Right atrium auricular region (tissue), 2 donors: ENCODE measurements around the gene JDP2. TPM values are rescaled to one million over a fixed set of nuclear protein-coding genes. Genes with fewer than 3 reads are reported as not detected.

Experiments
- DNase-seq: peaks from one replicate; pipeline ENCODE4 v3.0.0-alpha.2; 2019; ENCODE audit warnings: low spot score
- H3K27ac ChIP-seq, 2 donors: fragments of 200-600 bp; sonication (generic); 1 replicate in 1 of 2; 2 replicates in 1 of 2; pipeline ENCODE4 v1.5.1; 2016 to 2019
- H3K27me3 ChIP-seq, 2 donors: fragments of 200-600 bp; sonication (generic); one replicate each; pipeline versions ENCODE4 v1.5.1 to v1.6.0; 2017 to 2019
- H3K36me3 ChIP-seq: fragments of 200-600 bp; sonication (generic); one replicate; pipeline ENCODE4 v1.5.1; 2016
- H3K4me1 ChIP-seq, 2 donors: fragments of 200-600 bp; sonication (generic); one replicate each; pipeline versions ENCODE4 v1.5.1 to v1.6.0; 2017 to 2019
- H3K4me3 ChIP-seq, 2 donors: fragments of 200-600 bp; sonication (generic); 1 replicate in 1 of 2; 2 replicates in 1 of 2; pipeline ENCODE4 v1.5.1; 2017 to 2019; ENCODE audit warnings: mild to moderate bottlenecking in 1 of 2, moderate library complexity in 1 of 2
- H3K9me3 ChIP-seq, 2 donors: fragments of 200-600 bp; sonication (generic); one replicate each; pipeline ENCODE4 v1.5.1; 2019
- total RNA-seq, 2 donors: library from RNA; depleted of rRNA; stranded (reverse); fragments of >200 nt; gene quantifications; one replicate each; pipeline ENCODE4 v1.1.0, GENCODE V29; 2016
- TF ChIP-seq, protein P1 (sequence below), 2 donors: fragments of 200-600 bp; sonication (generic); IDR thresholded peaks; one replicate each; pipeline ENCODE4 v1.5.1; 2019; ENCODE audit warnings: antibody characterized with exemption in 2 of 2

Gene JDP2
- total RNA-seq, 2 donors from 2014 or later = 46.1 to 67.4 TPM

DNA sequence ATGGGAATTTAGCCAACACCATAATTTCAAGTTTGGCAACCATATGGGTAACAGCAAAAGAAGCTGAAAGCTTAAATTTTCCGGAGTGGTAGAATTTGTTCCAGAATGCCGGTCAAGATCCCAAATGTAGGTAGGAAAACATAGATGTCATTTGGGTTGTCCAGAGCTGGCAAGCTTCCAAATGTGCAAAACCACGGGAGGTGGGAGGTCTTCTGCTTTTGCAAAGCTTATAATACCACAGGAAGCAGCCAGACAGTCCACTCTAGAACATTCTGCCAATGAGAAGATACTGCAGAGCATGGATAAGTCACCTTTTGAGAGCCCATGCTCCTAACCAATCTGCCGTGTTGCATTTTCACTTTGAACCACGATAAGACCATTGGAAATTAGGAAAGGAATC lies 68.1 kb downstream of the JDP2 start:
- TF ChIP-seq, protein P1, sequence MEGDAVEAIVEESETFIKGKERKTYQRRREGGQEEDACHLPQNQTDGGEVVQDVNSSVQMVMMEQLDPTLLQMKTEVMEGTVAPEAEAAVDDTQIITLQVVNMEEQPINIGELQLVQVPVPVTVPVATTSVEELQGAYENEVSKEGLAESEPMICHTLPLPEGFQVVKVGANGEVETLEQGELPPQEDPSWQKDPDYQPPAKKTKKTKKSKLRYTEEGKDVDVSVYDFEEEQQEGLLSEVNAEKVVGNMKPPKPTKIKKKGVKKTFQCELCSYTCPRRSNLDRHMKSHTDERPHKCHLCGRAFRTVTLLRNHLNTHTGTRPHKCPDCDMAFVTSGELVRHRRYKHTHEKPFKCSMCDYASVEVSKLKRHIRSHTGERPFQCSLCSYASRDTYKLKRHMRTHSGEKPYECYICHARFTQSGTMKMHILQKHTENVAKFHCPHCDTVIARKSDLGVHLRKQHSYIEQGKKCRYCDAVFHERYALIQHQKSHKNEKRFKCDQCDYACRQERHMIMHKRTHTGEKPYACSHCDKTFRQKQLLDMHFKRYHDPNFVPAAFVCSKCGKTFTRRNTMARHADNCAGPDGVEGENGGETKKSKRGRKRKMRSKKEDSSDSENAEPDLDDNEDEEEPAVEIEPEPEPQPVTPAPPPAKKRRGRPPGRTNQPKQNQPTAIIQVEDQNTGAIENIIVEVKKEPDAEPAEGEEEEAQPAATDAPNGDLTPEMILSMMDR (IDR thresholded peaks at IDR 0.05) = no peak
- Histone ChIP-seq H3K9me3 (no peaks in the 10 kb centered on the region), H3K27ac (no peak overlapping the region), H3K27me3 (no peaks in the 10 kb centered on the region), H3K4me3 (no peak overlapping the region), H3K4me1 (no peaks in the 10 kb centered on the region), H3K36me3 (no peaks in the 10 kb centered on the region)
- DNase-seq = no peak

DNA sequence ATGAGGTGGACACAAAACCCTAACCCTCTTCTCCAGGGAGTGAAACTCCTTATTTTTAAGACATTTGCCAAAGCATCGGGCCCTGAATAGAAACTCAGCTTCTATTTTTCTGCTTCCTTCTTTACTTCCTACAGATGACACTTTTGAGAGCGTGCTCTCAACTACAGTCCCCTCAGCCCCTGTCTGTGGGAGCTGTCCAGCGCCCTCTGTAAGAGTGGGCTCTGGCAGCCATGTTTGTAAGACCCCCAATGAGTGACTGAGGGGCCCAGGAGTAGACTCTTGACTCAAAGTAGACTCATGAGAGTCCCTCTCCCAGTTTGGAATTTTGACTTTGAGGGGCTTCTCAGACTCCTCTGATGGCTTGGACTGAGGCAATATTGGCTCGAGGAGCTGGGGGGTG lies 68.9 kb downstream of the JDP2 start:
- Histone ChIP-seq H3K9me3 (no peaks in the 10 kb centered on the region), H3K4me3 (no peak overlapping the region), H3K27me3 (no peaks in the 10 kb centered on the region), H3K27ac (no peak overlapping the region), H3K4me1 (no peaks in the 10 kb centered on the region), H3K36me3 (no peaks in the 10 kb centered on the region)
- no peak for DNase-seq
- TF ChIP-seq, protein P1 (IDR thresholded peaks at IDR 0.05) = no peak

DNA sequence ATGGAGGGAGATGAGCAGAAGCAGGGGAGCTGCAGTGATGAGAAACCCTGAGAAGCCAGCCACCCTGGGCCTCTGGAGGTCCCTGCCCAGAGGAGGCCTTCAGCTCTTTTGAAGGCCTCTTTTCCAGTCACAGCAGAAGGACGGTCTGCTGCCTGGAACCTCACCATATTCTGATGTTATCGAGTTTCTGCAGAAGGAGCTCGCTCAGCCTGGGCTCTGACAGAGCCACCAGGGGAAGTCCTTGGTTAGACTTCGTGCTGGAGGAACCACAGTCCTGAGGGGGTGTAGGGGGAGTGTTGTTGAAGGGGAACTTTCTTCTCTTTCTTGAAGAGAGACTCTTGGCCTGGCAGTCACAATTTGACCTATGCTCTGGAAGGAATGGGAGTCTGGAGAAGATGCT lies 69.4 kb downstream of the JDP2 start:
- Histone ChIP-seq H3K27ac (no peak overlapping the region), H3K27me3 (no peaks in the 10 kb centered on the region), H3K4me3 (no peak overlapping the region), H3K4me1 (no peaks in the 10 kb centered on the region), H3K9me3 (no peaks in the 10 kb centered on the region), H3K36me3 (no peaks in the 10 kb centered on the region)
- TF ChIP-seq, protein P1 (IDR thresholded peaks at IDR 0.05) = no peak
- DNase-seq = no peak

DNA sequence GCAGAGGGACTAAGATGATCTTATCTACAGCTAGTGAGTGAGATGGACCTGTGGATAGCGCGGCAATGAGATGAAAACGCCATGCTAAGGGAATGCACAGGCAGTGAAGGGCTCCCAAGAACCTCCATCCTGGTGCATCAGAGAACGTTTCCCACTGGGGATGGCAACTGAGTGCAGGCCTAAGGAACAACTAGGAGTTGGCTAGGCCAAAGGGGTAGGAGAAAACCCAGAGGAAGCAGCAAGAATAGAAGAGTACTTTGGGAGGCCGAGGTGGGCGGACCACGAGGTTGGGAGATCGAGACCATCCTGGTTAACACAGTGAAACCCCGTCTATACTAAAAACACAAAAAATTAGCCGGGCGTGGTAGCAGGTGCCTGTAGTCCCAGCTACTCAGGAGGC lies 69.9 kb downstream of the JDP2 start:
- Histone ChIP-seq H3K27me3 (no peaks in the 10 kb centered on the region), H3K27ac (no peak overlapping the region), H3K36me3 (no peaks in the 10 kb centered on the region), H3K4me3 (no peak overlapping the region), H3K4me1 (no peaks in the 10 kb centered on the region), H3K9me3 (no peaks in the 10 kb centered on the region)
- TF ChIP-seq, protein P1 (IDR thresholded peaks at IDR 0.05) = no peak
- DNase-seq = no peak

DNA sequence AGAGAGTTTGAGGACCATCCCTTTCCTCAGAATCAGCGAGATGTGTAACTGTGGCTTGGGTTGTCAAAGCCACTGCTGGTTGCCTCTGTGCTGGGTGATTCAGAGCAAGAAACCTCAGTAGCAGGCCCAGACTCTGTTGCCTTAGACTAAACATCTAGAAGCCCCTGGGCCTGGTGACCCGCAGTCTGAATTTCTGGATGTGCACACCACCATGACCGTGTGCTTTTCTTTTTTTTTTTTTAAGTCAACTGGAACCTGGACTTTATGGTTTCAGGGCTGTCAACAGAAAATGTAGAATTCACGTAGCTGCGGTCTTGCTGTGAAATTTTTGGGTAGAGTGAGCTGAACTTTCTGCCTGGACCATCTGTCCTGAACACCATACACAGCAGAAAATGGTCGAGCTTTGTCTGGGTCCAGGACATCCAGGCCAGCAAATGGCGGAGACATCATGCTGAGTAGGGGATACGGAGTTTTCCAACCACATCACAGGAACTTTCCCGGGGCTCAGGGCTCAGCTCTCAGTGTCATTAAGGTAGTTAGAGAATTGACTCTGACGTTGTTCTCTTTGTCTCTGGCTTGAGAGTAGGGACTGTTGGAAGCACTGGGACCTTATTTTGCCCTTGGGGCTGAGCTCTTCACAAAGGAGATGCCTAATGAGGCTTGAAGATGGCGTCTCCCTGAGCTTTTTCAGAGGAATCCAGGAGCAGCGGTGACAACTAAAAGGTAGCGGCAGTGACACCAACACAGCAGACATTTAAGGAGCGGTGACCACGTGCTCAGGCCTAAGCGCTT lies 71.5 kb downstream of the JDP2 start:
- Histone ChIP-seq H3K4me3 (no peak overlapping the region), H3K27me3 (no peaks in the 10 kb centered on the region), H3K36me3 (no peaks in the 10 kb centered on the region), H3K9me3 (no peaks in the 10 kb centered on the region), H3K4me1 (no peaks in the 10 kb centered on the region), H3K27ac (no peak overlapping the region)
- TF ChIP-seq, protein P1 (IDR thresholded peaks at IDR 0.05) = no peak
- no peak for DNase-seq

DNA sequence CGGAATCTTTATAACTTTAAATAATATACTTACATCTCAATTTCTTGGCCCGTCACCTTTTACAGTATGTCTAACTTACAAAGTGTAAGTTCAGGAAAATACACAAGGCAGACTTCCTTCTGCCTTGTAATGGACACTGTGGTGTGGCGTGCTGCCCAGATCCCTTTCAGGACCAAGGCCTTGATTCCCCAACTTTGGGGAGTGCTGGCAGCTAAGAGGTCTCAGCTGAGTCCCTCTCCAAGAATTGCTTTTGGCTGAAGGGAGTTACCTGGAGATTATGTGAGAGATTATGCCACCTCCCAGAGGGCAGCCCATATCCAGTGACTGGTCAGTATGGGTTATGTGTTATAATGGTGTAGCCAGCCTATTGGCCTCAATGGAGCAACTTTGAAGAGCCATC lies 73.3 kb downstream of the JDP2 start:
- Histone ChIP-seq H3K27ac (no peak overlapping the region), H3K4me3 (no peak overlapping the region), H3K36me3 (no peaks in the 10 kb centered on the region), H3K9me3 (no peaks in the 10 kb centered on the region), H3K4me1 (no peaks in the 10 kb centered on the region), H3K27me3 (no peaks in the 10 kb centered on the region)
- TF ChIP-seq, protein P1 (IDR thresholded peaks at IDR 0.05) = no peak
- DNase-seq = no peak
